ENCODE results near the gene RIMBP2. TPM values are rescaled to one million over a fixed set of nuclear protein-coding genes. Genes with fewer than 3 reads are reported as not detected.

RIMBP2 gene
- total RNA-seq, 1 experiment from 2014 or later = 0.95 TPM

GRCh38 chr12:130650131-130650530 is 66.0 kb downstream of the RIMBP2 start:
- H3K4me1 ChIP-seq (ENCODE audit: insufficient read depth, low read length, poor library complexity, severe bottlenecking) = no peaks in the 10 kb centered on the region
- H3K9me3 ChIP-seq (ENCODE audit: low read depth, low read length, poor library complexity, severe bottlenecking) = no peaks in the 10 kb centered on the region
- no peak overlapping the region for H3K27ac ChIP-seq (ENCODE audit: low read depth, low read length, poor library complexity, severe bottlenecking)
- ChIA-PET POLR2A (ENCODE audit: low non-redundant PET) (no interaction called here), CTCF (no interaction called here)
- H3K4me3 ChIP-seq (ENCODE audit: low read depth, low read length, poor library complexity, severe bottlenecking) = no peak overlapping the region
- DNase-seq (ENCODE audit: low spot score) = no peak
- BruUV-seq (replicated peaks) = no TSS peak
- intact Hi-C loops (cut with micrococcal nuclease; ENCODE audit: unreplicated experiment) = no loop called here
- TF ChIP-seq, protein P1, sequence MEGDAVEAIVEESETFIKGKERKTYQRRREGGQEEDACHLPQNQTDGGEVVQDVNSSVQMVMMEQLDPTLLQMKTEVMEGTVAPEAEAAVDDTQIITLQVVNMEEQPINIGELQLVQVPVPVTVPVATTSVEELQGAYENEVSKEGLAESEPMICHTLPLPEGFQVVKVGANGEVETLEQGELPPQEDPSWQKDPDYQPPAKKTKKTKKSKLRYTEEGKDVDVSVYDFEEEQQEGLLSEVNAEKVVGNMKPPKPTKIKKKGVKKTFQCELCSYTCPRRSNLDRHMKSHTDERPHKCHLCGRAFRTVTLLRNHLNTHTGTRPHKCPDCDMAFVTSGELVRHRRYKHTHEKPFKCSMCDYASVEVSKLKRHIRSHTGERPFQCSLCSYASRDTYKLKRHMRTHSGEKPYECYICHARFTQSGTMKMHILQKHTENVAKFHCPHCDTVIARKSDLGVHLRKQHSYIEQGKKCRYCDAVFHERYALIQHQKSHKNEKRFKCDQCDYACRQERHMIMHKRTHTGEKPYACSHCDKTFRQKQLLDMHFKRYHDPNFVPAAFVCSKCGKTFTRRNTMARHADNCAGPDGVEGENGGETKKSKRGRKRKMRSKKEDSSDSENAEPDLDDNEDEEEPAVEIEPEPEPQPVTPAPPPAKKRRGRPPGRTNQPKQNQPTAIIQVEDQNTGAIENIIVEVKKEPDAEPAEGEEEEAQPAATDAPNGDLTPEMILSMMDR (conservative IDR thresholded peaks at IDR 0.05; ENCODE audit: low read depth, low read length) = no peak
- TF ChIP-seq EZH2 (IDR thresholded peaks at IDR 0.05; ENCODE audit: borderline replicate concordance, low read depth, low read length, poor library complexity, severe bottlenecking) = no peak
- no peaks in the 10 kb centered on the region for H3K36me3 ChIP-seq (ENCODE audit: insufficient read depth, low read length, poor library complexity, severe bottlenecking)
- peaks cover 30% of the 10 kb centered on the region for H3K27me3 ChIP-seq (replicated peaks; ENCODE audit: insufficient read depth, low read depth, low read length, poor library complexity)

- Histone ChIP-seq H3K9me3 (ENCODE audit: low read depth, low read length, poor library complexity, severe bottlenecking) (no peaks in the 10 kb centered on the region), H3K27me3 (replicated peaks; ENCODE audit: insufficient read depth, low read depth, low read length, poor library complexity) (peaks cover 30% of the 10 kb centered on the region), H3K27ac (ENCODE audit: low read depth, low read length, poor library complexity, severe bottlenecking) (no peak overlapping the region), H3K36me3 (ENCODE audit: insufficient read depth, low read length, poor library complexity, severe bottlenecking) (no peaks in the 10 kb centered on the region), H3K4me3 (ENCODE audit: low read depth, low read length, poor library complexity, severe bottlenecking) (no peak overlapping the region), H3K4me1 (ENCODE audit: insufficient read depth, low read length, poor library complexity, severe bottlenecking) (no peaks in the 10 kb centered on the region)
- ChIA-PET POLR2A (ENCODE audit: low non-redundant PET) (no interaction called here), CTCF (no interaction called here)
- TF ChIP-seq, protein P1 (conservative IDR thresholded peaks at IDR 0.05; ENCODE audit: low read depth, low read length) = no peak
- no peak for TF ChIP-seq EZH2 (IDR thresholded peaks at IDR 0.05; ENCODE audit: borderline replicate concordance, low read depth, low read length, poor library complexity, severe bottlenecking)
- intact Hi-C loops (cut with micrococcal nuclease; ENCODE audit: unreplicated experiment) = no loop called here
- DNase-seq (ENCODE audit: low spot score) = no peak
- BruUV-seq (replicated peaks) = no TSS peak
These were observed 66.7 kb downstream of the RIMBP2 start for GRCh38 chr12:130649101-130650045.

- no peak for TF ChIP-seq EZH2 (IDR thresholded peaks at IDR 0.05; ENCODE audit: borderline replicate concordance, low read depth, low read length, poor library complexity, severe bottlenecking)
- TF ChIP-seq, protein P1 (conservative IDR thresholded peaks at IDR 0.05; ENCODE audit: low read depth, low read length) = no peak
- no TSS peak for BruUV-seq (replicated peaks)
- POLR2A ChIA-PET (ENCODE audit: low non-redundant PET) = no interaction called here
These were observed 68.3 kb downstream of the RIMBP2 start for GRCh38 chr12:130647814-130648213.

More at GRCh38 chr12:130647814-130648213, 68.3 kb downstream of the RIMBP2 start:
- Histone ChIP-seq H3K27ac (ENCODE audit: low read depth, low read length, poor library complexity, severe bottlenecking) (no peak overlapping the region), H3K9me3 (ENCODE audit: low read depth, low read length, poor library complexity, severe bottlenecking) (no peaks in the 10 kb centered on the region), H3K27me3 (replicated peaks; ENCODE audit: insufficient read depth, low read depth, low read length, poor library complexity) (peaks cover 30% of the 10 kb centered on the region), H3K36me3 (ENCODE audit: insufficient read depth, low read length, poor library complexity, severe bottlenecking) (no peaks in the 10 kb centered on the region), H3K4me1 (ENCODE audit: insufficient read depth, low read length, poor library complexity, severe bottlenecking) (no peaks in the 10 kb centered on the region), H3K4me3 (ENCODE audit: low read depth, low read length, poor library complexity, severe bottlenecking) (no peak overlapping the region)
- intact Hi-C loops (cut with micrococcal nuclease; ENCODE audit: unreplicated experiment) = no loop called here
- DNase-seq (ENCODE audit: low spot score) = no peak
- CTCF ChIA-PET = no interaction called here
